ENCODE measurements around the gene DCAF7. TPM values are rescaled to one million over a fixed set of nuclear protein-coding genes. Genes with fewer than 3 reads are reported as not detected.

Gene DCAF7
- total RNA-seq, 2 experiments from 2014 or later = 11.3 to 11.9 TPM

DNA sequence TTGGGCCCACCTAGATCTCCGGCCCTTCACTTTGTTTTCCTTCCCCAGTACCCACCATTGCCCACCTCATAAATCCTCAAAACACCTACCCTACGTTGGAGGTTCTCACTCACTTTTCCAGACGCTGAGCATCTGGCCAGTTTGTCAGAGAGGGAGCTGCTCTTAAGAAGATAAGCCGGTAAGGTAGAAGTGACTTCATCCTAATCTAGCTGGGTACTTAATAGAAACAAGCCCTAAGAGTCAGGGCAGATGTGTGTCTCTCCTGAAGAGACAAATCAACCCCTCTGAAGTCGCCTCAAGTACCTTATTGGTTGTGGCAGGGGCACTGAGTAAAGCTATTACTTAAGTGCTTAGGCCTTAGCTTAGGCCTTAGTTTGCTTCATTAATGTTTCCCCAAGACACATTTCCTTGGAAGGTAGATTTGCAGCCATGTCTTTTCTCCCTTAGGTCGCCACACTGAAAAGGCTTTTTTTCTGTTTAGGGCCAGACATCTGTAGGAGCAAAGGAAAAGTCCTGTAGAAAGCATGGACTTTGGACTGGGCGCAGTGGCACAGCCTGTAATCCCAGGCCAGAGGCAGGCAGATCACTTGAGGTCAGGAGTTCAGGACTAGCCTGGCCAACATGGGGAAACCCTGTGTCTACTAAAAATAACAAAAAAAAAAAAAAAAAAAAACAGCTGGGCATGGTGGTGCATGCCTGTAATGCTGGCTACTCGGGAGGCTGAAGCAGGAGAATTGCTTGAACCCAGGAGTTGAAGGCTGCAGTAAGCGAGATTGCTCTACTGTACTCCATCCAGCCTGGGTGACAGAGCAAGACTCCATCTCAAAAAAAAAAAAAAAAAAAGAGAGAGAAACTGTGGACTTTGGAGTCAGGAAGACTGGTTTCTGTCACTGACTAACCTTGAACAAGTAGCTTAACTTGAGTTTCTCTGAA is 51.4 kb downstream of the DCAF7 start:
- ChIA-PET CTCF (interaction anchor here (1.0 to 3.7 kb wide), 4 partner anchors 11 to 195 kb away, joined by 3 to 16 read pairs (median 6); no protein-coding TSS in a partner anchor), POLR2A (interaction anchor here (0.7 to 3.3 kb wide), 7 partner anchors 10 to 105 kb away, joined by 3 to 25 read pairs (median 5); partner anchors contain the start of genes DCAF7 and MAP3K3)
- Histone ChIP-seq H3K27me3 (ENCODE audit: control insufficient read depth in 1 of 2, insufficient read depth in 2 of 2, low read length in 2 of 2) (no peaks in the 10 kb centered on the region), H3K4me1 (ENCODE audit: insufficient read depth, low read length) (peaks cover 41% of the 10 kb centered on the region), H3K4me3 (ENCODE audit: low read length) (peak overlapping the region; percentile 94), H3K36me3 (ENCODE audit: insufficient read depth, low read length) (peaks cover 27% of the 10 kb centered on the region), H3K27ac (ENCODE audit: low read depth in 1 of 2, low read length in 2 of 2) (peak overlapping the region in 1 of 2 donors; percentile 60), H3K9me3 (ENCODE audit: control insufficient read depth in 1 of 2, insufficient read depth in 1 of 2, low read length in 2 of 2) (no peaks in the 10 kb centered on the region)
- Mint-ChIP-seq H3K36me3 (ENCODE audit: low read depth) (peaks cover 34% of the 10 kb centered on the region), H3K4me1 (ENCODE audit: low read depth) (peaks cover 40% of the 10 kb centered on the region), H3K4me3 (peak overlapping the region; percentile 90), H3K9me3 (no peaks in the 10 kb centered on the region), H3K27ac (peak overlapping the region; percentile 87), H3K27me3 (no peaks in the 10 kb centered on the region)
- intact Hi-C loops (cut with DNase I, micrococcal nuclease) = no loop called here
- ATAC-seq (ENCODE audit: poor library complexity) (no peak), DNase-seq (peak in 1 of 14 experiments; percentile 19)
- TF ChIP-seq, protein P1, sequence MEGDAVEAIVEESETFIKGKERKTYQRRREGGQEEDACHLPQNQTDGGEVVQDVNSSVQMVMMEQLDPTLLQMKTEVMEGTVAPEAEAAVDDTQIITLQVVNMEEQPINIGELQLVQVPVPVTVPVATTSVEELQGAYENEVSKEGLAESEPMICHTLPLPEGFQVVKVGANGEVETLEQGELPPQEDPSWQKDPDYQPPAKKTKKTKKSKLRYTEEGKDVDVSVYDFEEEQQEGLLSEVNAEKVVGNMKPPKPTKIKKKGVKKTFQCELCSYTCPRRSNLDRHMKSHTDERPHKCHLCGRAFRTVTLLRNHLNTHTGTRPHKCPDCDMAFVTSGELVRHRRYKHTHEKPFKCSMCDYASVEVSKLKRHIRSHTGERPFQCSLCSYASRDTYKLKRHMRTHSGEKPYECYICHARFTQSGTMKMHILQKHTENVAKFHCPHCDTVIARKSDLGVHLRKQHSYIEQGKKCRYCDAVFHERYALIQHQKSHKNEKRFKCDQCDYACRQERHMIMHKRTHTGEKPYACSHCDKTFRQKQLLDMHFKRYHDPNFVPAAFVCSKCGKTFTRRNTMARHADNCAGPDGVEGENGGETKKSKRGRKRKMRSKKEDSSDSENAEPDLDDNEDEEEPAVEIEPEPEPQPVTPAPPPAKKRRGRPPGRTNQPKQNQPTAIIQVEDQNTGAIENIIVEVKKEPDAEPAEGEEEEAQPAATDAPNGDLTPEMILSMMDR (IDR thresholded peaks at IDR 0.05) = no peak

DNA sequence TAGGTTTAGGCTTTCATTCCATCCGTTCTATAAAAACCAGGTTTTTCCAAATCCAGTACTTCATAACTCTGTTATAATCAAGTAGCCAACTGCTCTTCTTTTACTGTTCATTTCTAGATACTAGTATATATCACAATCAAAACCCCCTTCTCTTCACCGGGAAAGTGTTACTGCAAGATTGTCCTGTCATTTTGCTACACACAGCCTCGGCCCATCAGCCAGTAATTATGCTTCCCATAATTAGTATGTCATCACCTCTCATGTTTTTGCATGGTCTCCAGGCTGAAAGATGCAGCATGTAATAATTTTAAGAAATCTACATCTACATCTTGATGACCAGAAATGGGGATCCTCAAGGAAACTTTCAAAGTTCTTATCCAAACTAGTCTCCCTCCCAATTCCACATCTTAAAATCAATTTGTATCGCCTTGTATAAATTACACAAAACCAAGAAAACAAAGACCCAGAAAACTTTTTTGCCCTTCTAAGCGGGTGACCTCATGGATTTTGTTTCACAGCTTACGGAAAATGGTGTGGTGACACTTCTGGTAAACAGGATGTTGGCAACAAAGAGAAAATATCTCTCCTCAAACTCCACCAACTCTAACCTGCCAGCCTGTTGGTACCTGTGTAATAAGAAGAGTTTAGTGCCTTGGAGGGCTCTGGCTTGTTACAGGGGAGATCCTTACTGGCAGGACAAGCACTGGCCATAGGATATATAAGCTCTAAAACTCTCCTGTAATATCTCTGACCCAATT is 59.7 kb downstream of the DCAF7 start:
- Histone ChIP-seq H3K27ac (ENCODE audit: low read depth in 1 of 2, low read length in 2 of 2) (peak overlapping the region; percentile 30 to 70), H3K4me3 (ENCODE audit: low read length) (no peak overlapping the region), H3K36me3 (ENCODE audit: insufficient read depth, low read length) (peaks cover 36% of the 10 kb centered on the region), H3K4me1 (ENCODE audit: insufficient read depth, low read length) (peaks cover 30% of the 10 kb centered on the region), H3K27me3 (ENCODE audit: control insufficient read depth in 1 of 2, insufficient read depth in 2 of 2, low read length in 2 of 2) (no peaks in the 10 kb centered on the region), H3K9me3 (ENCODE audit: control insufficient read depth in 1 of 2, insufficient read depth in 1 of 2, low read length in 2 of 2) (no peaks in the 10 kb centered on the region)
- ATAC-seq (ENCODE audit: poor library complexity) (peak; percentile 37), DNase-seq (peak in 8 of 14 experiments; percentile 2 to 70 (median 36))
- TF ChIP-seq, protein P1 (IDR thresholded peaks at IDR 0.05) = no peak
- Mint-ChIP-seq H3K9me3 (no peaks in the 10 kb centered on the region), H3K36me3 (ENCODE audit: low read depth) (peaks cover 48% of the 10 kb centered on the region), H3K4me3 (peak overlapping the region; percentile 62), H3K27me3 (no peaks in the 10 kb centered on the region), H3K4me1 (ENCODE audit: low read depth) (peaks cover 31% of the 10 kb centered on the region), H3K27ac (peak overlapping the region; percentile 88)
- POLR2A ChIA-PET = interaction anchor here (0.9 to 3.9 kb wide), 11 partner anchors 9 to 185 kb away, joined by 3 to 40 read pairs (median 7); partner anchors contain the start of genes ACE, LIMD2, MAP3K3 and TACO1
- CTCF ChIA-PET = interaction anchor here (1.2 to 5.4 kb wide), 5 partner anchors 11 to 185 kb away, joined by 3 to 46 read pairs (median 6); no protein-coding TSS in a partner anchor
- intact Hi-C loops (cut with DNase I, micrococcal nuclease) = loop anchor here in 1 of 2 experiments (2.0 to 5.0 kb wide), 2 partner anchors 59 to 133 kb away; partner anchors contain the start of genes ACE and DCAF7

DNA sequence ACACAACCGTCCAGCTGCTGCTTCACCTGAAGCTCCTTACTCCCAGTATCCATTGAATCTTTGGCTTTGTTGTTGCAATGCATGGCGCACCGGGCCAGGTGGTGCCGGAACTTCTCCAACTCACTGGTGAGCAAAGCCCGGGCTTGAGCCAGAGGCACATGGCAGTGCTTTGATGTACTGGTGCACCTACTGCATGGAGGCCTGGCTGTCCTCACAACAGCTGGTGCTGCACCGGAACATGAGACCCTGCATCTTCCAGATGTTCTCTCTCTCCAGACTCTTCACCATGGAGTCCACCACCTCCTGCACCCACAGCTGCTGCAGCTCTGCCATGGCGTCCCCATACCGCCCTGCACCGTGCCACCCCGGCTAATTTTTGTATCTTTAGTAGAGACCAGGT is 60.6 kb downstream of the DCAF7 start:
- Mint-ChIP-seq H3K36me3 (ENCODE audit: low read depth) (peaks cover 39% of the 10 kb centered on the region), H3K27me3 (no peaks in the 10 kb centered on the region), H3K4me1 (ENCODE audit: low read depth) (peaks cover 31% of the 10 kb centered on the region), H3K27ac (peak overlapping the region; percentile 88), H3K9me3 (no peaks in the 10 kb centered on the region), H3K4me3 (no peak overlapping the region)
- intact Hi-C loops (cut with DNase I, micrococcal nuclease) = loop anchor here in 1 of 2 experiments (2.0 to 5.0 kb wide), 2 partner anchors 60 to 134 kb away; partner anchors contain the start of genes ACE and DCAF7
- H3K4me3 ChIP-seq (ENCODE audit: low read length) = no peak overlapping the region
- POLR2A ChIA-PET = interaction anchor here (0.8 to 3.9 kb wide), 13 partner anchors 10 to 185 kb away, joined by 3 to 40 read pairs (median 7); partner anchors contain the start of genes ACE, CCDC47, DDX42 and LIMD2
- no peaks in the 10 kb centered on the region for H3K9me3 ChIP-seq (ENCODE audit: control insufficient read depth in 1 of 2, insufficient read depth in 1 of 2, low read length in 2 of 2)
- H3K27me3 ChIP-seq (ENCODE audit: control insufficient read depth in 1 of 2, insufficient read depth in 2 of 2, low read length in 2 of 2) = no peaks in the 10 kb centered on the region
- TF ChIP-seq, protein P1 (IDR thresholded peaks at IDR 0.05) = no peak
- no peak for ATAC-seq (ENCODE audit: poor library complexity)
- no peak for DNase-seq
- CTCF ChIA-PET = interaction anchor here (1.2 to 5.4 kb wide), 6 partner anchors 10 to 185 kb away, joined by 3 to 46 read pairs (median 7); partner anchors contain the start of gene CYB561
- H3K27ac ChIP-seq (ENCODE audit: low read depth in 1 of 2, low read length in 2 of 2) = peak overlapping the region; percentile 30 to 70
- peaks cover 30% of the 10 kb centered on the region for H3K4me1 ChIP-seq (ENCODE audit: insufficient read depth, low read length)
- H3K36me3 ChIP-seq (ENCODE audit: insufficient read depth, low read length) = peaks cover 27% of the 10 kb centered on the region
